HepG2 (cell line): ENCODE data around the gene EIF4A3. TPM values are rescaled to one million over a fixed set of nuclear protein-coding genes. Genes with fewer than 3 reads are reported as not detected.

Experiments
- ARNTL ChIP-seq: sonication (generic); formaldehyde crosslinking; IDR thresholded peaks from 2 replicates; pipeline ENCODE4 v1.4.0; 2020; ENCODE audit warnings: mild to moderate bottlenecking, missing genetic modification reagents
- ATF2 ChIP-seq: sonication (generic); formaldehyde crosslinking; IDR thresholded peaks from 2 replicates; pipeline ENCODE4 v1.4.0; 2020; ENCODE audit warnings: missing genetic modification reagents
- CCDC6 ChIP-seq: sonication (generic); formaldehyde crosslinking; IDR thresholded peaks from 2 replicates; pipeline ENCODE4 v1.8.1; 2022; ENCODE audit warnings: mild to moderate bottlenecking, missing genetic modification reagents, moderate library complexity
- CREBL2 ChIP-seq: sonication (generic); formaldehyde crosslinking; IDR thresholded peaks from 2 replicates; pipeline ENCODE4 v1.8.1; 2023; ENCODE audit warnings: missing genetic modification reagents, mild to moderate bottlenecking, borderline replicate concordance
- KMT2A ChIP-seq: sonication (generic); formaldehyde crosslinking; IDR thresholded peaks from 2 replicates; pipeline ENCODE4 v1.4.0; 2020; ENCODE audit warnings: missing genetic modification reagents
- PRPF4 ChIP-seq: fragments of 200-400 bp; formaldehyde crosslinking; IDR thresholded peaks from 2 replicates; pipeline ENCODE4 v1.6.1; 2016; ENCODE audit warnings: low read length, low read depth; ENCODE audit not compliant: poor library complexity, severe bottlenecking
- REXO4 ChIP-seq: sonication (generic); formaldehyde crosslinking; IDR thresholded peaks from 2 replicates; pipeline ENCODE4 v1.8.0; 2022; ENCODE audit warnings: missing genetic modification reagents, mild to moderate bottlenecking, borderline replicate concordance
- SATB2 ChIP-seq: sonication (generic); formaldehyde crosslinking; IDR thresholded peaks from 2 replicates; pipeline ENCODE4 v1.5.0; 2020; ENCODE audit warnings: missing genetic modification reagents
- SKIL ChIP-seq: sonication (generic); formaldehyde crosslinking; IDR thresholded peaks from 2 replicates; pipeline ENCODE4 v1.8.0; 2022; ENCODE audit warnings: missing genetic modification reagents, mild to moderate bottlenecking, moderate library complexity, borderline replicate concordance
- SRY ChIP-seq: sonication (generic); formaldehyde crosslinking; IDR thresholded peaks from 2 replicates; pipeline ENCODE4 v1.8.0; 2022; ENCODE audit warnings: mild to moderate bottlenecking, missing genetic modification reagents
- TEAD3 ChIP-seq: optimal IDR thresholded peaks from 2 replicates; pipeline ENCODE3; 2016; ENCODE audit warnings: borderline replicate concordance
- TMF1 ChIP-seq: sonication (generic); formaldehyde crosslinking; IDR thresholded peaks from 2 replicates; pipeline ENCODE4 v1.8.1; 2022; ENCODE audit warnings: low read depth, missing genetic modification reagents
- XRCC5 ChIP-seq: fragments of 200-400 bp; formaldehyde crosslinking; optimal IDR thresholded peaks from 2 replicates; pipeline ENCODE3; 2017; ENCODE audit warnings: mild to moderate bottlenecking, low read length
- ZNF230 ChIP-seq: sonication (generic); formaldehyde crosslinking; IDR thresholded peaks from 2 replicates; pipeline ENCODE4 v1.4.0; 2020; ENCODE audit warnings: mild to moderate bottlenecking, missing genetic modification reagents
- ZNF251 ChIP-seq: sonication (generic); formaldehyde crosslinking; IDR thresholded peaks from 2 replicates; pipeline ENCODE4 v1.9.0; 2021; ENCODE audit warnings: mild to moderate bottlenecking, missing genetic modification reagents
- ZNF274 ChIP-seq: sonication (generic); formaldehyde crosslinking; IDR thresholded peaks from 2 replicates; pipeline ENCODE4 v1.5.1; 2020; ENCODE audit warnings: mild to moderate bottlenecking, missing genetic modification reagents
- ZNF557 ChIP-seq: sonication (generic); formaldehyde crosslinking; IDR thresholded peaks from 2 replicates; pipeline ENCODE4 v1.4.0; 2020; ENCODE audit warnings: missing genetic modification reagents
- ZNF790 ChIP-seq: sonication (generic); formaldehyde crosslinking; IDR thresholded peaks from 2 replicates; pipeline ENCODE4 v1.8.0; 2022; ENCODE audit warnings: missing genetic modification reagents, mild to moderate bottlenecking, borderline replicate concordance
- ZNF891 ChIP-seq: sonication (generic); formaldehyde crosslinking; IDR thresholded peaks from 2 replicates; pipeline ENCODE4 v1.5.0; 2020; ENCODE audit warnings: mild to moderate bottlenecking, missing genetic modification reagents
- polyA plus RNA-seq, 8 experiments: library from polyadenylated mRNA; depleted of rRNA in 3 of 8; stranded (reverse) in 7 of 8; unstranded in 1 of 8; fragments of >200 nt; fragmentation: Illumina TruSeq in 4 of 8; extraction: Trizol in 4 of 8; gene quantifications; 2 replicates each; pipeline versions ENCODE4 v1.2.1 to v1.2.3, GENCODE V29; 2011 to 2016; ENCODE audit warnings: low read depth in 4 of 8, missing spikeins in 1 of 8, mixed read lengths in 1 of 8; ENCODE audit not compliant: insufficient read depth in 1 of 8
- total RNA-seq, 5 experiments: library from RNA; depleted of rRNA; stranded (reverse); fragments of >200 nt; fragmentation: Illumina TruSeq; extraction: Trizol; gene quantifications; 2 replicates each; pipeline ENCODE4 v1.2.3, GENCODE V29; 2016; ENCODE audit warnings: low read depth in 1 of 5
- TF ChIP-seq, protein P1 (sequence below): sonication (generic); formaldehyde crosslinking; IDR thresholded peaks from 2 replicates; pipeline ENCODE4 v1.8.0; 2023; ENCODE audit warnings: mild to moderate bottlenecking, missing genetic modification reagents
- TF ChIP-seq, protein P2 (sequence below): IDR thresholded peaks from 2 replicates; pipeline ENCODE4 v1.6.1; 2016; ENCODE audit warnings: missing biosample characterization, missing genetic modification reagents, low read depth
- TF ChIP-seq, protein P3 (sequence below): sonication (generic); formaldehyde crosslinking; IDR thresholded peaks from 2 replicates; pipeline ENCODE4 v1.5.1; 2020; ENCODE audit warnings: missing genetic modification reagents, mild to moderate bottlenecking, borderline replicate concordance
- TF ChIP-seq, protein P4 (sequence below): IDR thresholded peaks from 2 replicates; pipeline ENCODE4 v1.6.1; 2016; ENCODE audit warnings: mild to moderate bottlenecking, missing biosample characterization, missing genetic modification reagents

Gene EIF4A3
- total and polyA plus RNA-seq, 2 of the 13 experiments (the other 11 are each of a cell fraction or from before 2014, with no cell fraction given) = 145 to 187 TPM

DNA sequence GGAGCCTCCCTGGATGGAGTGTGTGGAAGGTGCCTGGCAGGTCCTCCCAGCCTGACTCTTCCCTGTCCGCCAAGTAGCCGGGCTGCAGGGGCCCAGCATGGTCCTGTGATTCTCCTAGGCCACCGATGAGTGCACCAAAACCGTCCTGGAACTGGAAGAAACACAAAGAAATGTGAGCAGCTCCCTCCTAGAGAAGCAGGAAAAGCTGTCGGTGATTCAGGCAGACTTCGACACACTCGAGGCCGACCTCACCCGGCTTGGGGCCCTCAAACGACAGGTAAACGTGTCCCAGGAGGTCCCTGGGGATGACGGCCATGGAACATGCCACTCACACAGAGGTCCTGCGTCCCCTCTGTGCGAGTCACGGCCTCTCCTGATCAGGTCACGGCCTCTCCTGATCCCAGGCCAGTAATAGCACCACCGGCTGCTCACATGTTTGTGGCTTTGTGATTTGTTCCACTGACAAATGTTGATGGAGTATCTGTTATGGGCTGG, 49.8 kb downstream of the EIF4A3 start (continued):
- TF ChIP-seq, protein P1, sequence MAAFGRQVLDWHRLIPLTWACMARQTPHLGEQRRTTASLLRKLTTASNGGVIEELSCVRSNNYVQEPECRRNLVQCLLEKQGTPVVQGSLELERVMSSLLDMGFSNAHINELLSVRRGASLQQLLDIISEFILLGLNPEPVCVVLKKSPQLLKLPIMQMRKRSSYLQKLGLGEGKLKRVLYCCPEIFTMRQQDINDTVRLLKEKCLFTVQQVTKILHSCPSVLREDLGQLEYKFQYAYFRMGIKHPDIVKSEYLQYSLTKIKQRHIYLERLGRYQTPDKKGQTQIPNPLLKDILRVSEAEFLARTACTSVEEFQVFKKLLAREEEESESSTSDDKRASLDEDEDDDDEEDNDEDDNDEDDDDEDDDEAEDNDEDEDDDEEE (CRISPR knock-in tag) = 0 out of 2 replicates have a peak, but pooled peaks have one; percentile 43
- no peak for TF ChIP-seq CREBL2 (CRISPR knock-in tag)
- 0 out of 2 replicates have a peak, but pooled peaks have one; percentile 44 for TF ChIP-seq ZNF274 (CRISPR knock-in tag)
- no peak for TF ChIP-seq SATB2 (CRISPR knock-in tag)
- no peak for TF ChIP-seq ATF2 (CRISPR knock-in tag)
- no peak for TF ChIP-seq ZNF557 (CRISPR knock-in tag)
- TF ChIP-seq TEAD3 (CRISPR knock-in tag) = peak; percentile 25
- TF ChIP-seq ZNF790 = no peak
- TF ChIP-seq, protein P2, sequence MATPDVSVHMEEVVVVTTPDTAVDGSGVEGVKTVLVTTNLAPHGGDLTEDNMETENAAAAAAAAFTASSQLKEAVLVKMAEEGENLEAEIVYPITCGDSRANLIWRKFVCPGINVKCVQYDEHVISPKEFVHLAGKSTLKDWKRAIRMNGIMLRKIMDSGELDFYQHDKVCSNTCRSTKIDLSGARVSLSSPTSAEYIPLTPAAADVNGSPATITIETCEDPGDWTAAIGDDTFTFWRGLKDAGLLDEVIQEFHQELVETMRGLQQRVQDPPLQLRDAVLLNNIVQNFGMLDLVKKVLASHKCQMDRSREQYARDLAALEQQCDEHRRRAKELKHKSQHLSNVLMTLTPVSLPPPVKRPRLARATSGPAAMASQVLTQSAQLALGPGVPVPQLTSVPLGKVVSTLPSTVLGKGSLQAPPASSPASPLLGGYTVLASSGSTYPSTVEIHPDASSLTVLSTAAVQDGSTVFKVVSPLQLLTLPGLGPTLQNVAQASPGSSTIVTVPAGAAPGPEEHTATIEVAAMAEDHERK (CRISPR knock-in tag) = no peak
- peak; percentile 40; the same call in 1 of the 2 replicates for TF ChIP-seq ZNF230 (CRISPR knock-in tag)
- TF ChIP-seq SKIL = no peak
- 0 out of 2 replicates have a peak, but pooled peaks have one; percentile 63 for TF ChIP-seq REXO4 (CRISPR knock-in tag)
- TF ChIP-seq CCDC6 = peak; percentile 26; the same call in 1 of the 2 replicates
- no peak for TF ChIP-seq SRY (CRISPR knock-in tag)
- no peak for TF ChIP-seq ZNF251 (CRISPR knock-in tag)
- no peak for TF ChIP-seq TMF1 (CRISPR knock-in tag)
- TF ChIP-seq ZNF891 (CRISPR knock-in tag) = no peak
- no peak for TF ChIP-seq PRPF4
- TF ChIP-seq XRCC5 = peak; percentile 14
- TF ChIP-seq, protein P3, sequence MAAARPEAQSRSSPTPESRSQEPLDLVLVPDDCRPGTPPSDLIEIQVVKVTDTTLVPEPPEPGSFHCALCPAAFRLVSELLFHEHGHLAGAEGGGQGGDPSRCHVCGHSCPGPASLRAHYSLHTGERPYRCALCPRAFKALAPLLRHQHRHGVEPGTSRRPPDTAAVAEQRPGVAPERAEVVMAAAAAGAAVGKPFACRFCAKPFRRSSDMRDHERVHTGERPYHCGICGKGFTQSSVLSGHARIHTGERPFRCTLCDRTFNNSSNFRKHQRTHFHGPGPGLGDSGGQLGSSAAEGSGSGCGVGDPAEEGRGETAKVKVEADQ (CRISPR knock-in tag) = no peak
- no peak for TF ChIP-seq ARNTL (CRISPR knock-in tag)
- TF ChIP-seq, protein P4, sequence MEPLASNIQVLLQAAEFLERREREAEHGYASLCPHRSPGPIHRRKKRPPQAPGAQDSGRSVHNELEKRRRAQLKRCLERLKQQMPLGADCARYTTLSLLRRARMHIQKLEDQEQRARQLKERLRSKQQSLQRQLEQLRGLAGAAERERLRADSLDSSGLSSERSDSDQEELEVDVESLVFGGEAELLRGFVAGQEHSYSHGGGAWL (CRISPR knock-in tag) = peak; percentile 54; the same call in 1 of the 2 replicates
- no peak for TF ChIP-seq KMT2A
